Chondrocyte (in vitro differentiated cells): Measurements from ENCODE around the gene APOL6. TPM values are rescaled to one million over a fixed set of nuclear protein-coding genes. Genes with fewer than 3 reads are reported as not detected.

Experiments used
- DNase-seq: peaks from one replicate; pipeline ENCODE4 v3.0.0; 2021; ENCODE audit warnings: mixed read lengths, low spot score
- H3K27ac Mint-ChIP-seq: one replicate; pipeline ENCODE4 v1.8.0; 2021; ENCODE audit warnings: mild to moderate bottlenecking, moderate library complexity, mixed read lengths; ENCODE audit not compliant: unreplicated experiment
- H3K27me3 Mint-ChIP-seq: 2 replicates; pipeline ENCODE4 v1.8.0; 2021; ENCODE audit warnings: low read depth, mixed read lengths
- H3K36me3 Mint-ChIP-seq: 2 replicates; pipeline ENCODE4 v1.8.0; 2021; ENCODE audit warnings: low read depth, mixed read lengths
- H3K4me1 Mint-ChIP-seq: 2 replicates; pipeline ENCODE4 v1.8.0; 2021; ENCODE audit warnings: low read depth, mild to moderate bottlenecking, mixed read lengths
- H3K4me3 Mint-ChIP-seq: one replicate; pipeline ENCODE4 v1.8.0; 2021; ENCODE audit warnings: mild to moderate bottlenecking, moderate library complexity, mixed read lengths; ENCODE audit not compliant: unreplicated experiment
- H3K9me3 Mint-ChIP-seq: 2 replicates; pipeline ENCODE4 v1.8.0; 2021; ENCODE audit warnings: low read depth, mixed read lengths
- CTCF ChIP-seq: fragments of 200-600 bp; sonication (generic); IDR thresholded peaks from 2 replicates; pipeline ENCODE4 v1.5.0; 2021; ENCODE audit warnings: antibody characterized with exemption, mild to moderate bottlenecking, moderate library complexity
- total RNA-seq: library from RNA; stranded (reverse); gene quantifications from 3 replicates; pipeline ENCODE4 v1.2.1, GENCODE V29; 2021

APOL6 gene
- total RNA-seq, 1 donor from 2014 or later = 4.6 TPM

GRCh38 chr22:35703861-35704584 lies 55.8 kb downstream of the APOL6 start:
- H3K36me3 Mint-ChIP-seq = no peaks in the 10 kb centered on the region
- H3K9me3 Mint-ChIP-seq = no peaks in the 10 kb centered on the region
- peaks cover 30% of the 10 kb centered on the region for H3K4me1 Mint-ChIP-seq
- no peaks in the 10 kb centered on the region for H3K27me3 Mint-ChIP-seq
- H3K4me3 Mint-ChIP-seq = no peak overlapping the region
- no peak for DNase-seq
- TF ChIP-seq CTCF = no peak
- H3K27ac Mint-ChIP-seq = peak overlapping the region; percentile 49

- no peak for TF ChIP-seq CTCF
- peak overlapping the region; percentile 54 for H3K27ac Mint-ChIP-seq
- no peaks in the 10 kb centered on the region for H3K27me3 Mint-ChIP-seq
- no peak overlapping the region for H3K4me3 Mint-ChIP-seq
- H3K9me3 Mint-ChIP-seq = no peaks in the 10 kb centered on the region
- no peaks in the 10 kb centered on the region for H3K36me3 Mint-ChIP-seq
- peaks cover 36% of the 10 kb centered on the region for H3K4me1 Mint-ChIP-seq
- no peak for DNase-seq
Measured at GRCh38 chr22:35705141-35705540, 56.9 kb downstream of the APOL6 start.

- TF ChIP-seq CTCF = no peak
- no peak overlapping the region for H3K4me3 Mint-ChIP-seq
- H3K27ac Mint-ChIP-seq = peak overlapping the region; percentile 29
- peaks cover 3% of the 10 kb centered on the region for H3K9me3 Mint-ChIP-seq
- peaks cover 36% of the 10 kb centered on the region for H3K4me1 Mint-ChIP-seq
- H3K27me3 Mint-ChIP-seq = no peaks in the 10 kb centered on the region
- no peaks in the 10 kb centered on the region for H3K36me3 Mint-ChIP-seq
- no peak for DNase-seq
Measured at GRCh38 chr22:35708453-35708852, 60.2 kb downstream of the APOL6 start.

GRCh38 chr22:35708917-35709316 lies 60.7 kb downstream of the APOL6 start:
- Mint-ChIP-seq H3K4me3 (no peak overlapping the region), H3K4me1 (peaks cover 31% of the 10 kb centered on the region), H3K27ac (no peak overlapping the region), H3K36me3 (no peaks in the 10 kb centered on the region), H3K9me3 (peaks cover 3% of the 10 kb centered on the region), H3K27me3 (no peaks in the 10 kb centered on the region)
- DNase-seq = no peak
- no peak for TF ChIP-seq CTCF

- Mint-ChIP-seq H3K4me1 (peaks cover 16% of the 10 kb centered on the region), H3K27me3 (peaks cover 3% of the 10 kb centered on the region), H3K9me3 (peaks cover 3% of the 10 kb centered on the region), H3K36me3 (no peaks in the 10 kb centered on the region), H3K4me3 (no peak overlapping the region), H3K27ac (no peak overlapping the region)
- DNase-seq = no peak
- TF ChIP-seq CTCF = no peak
Measured at GRCh38 chr22:35711336-35711735, 63.1 kb downstream of the APOL6 start.
